ENCODE measurements around the gene SLC9A6. TPM values are rescaled to one million over a fixed set of nuclear protein-coding genes. Genes with fewer than 3 reads are reported as not detected.
A peak's percentile ranks its signal among the peaks of the same experiment; 100 is the strongest.

The SLC9A6 gene
- total and polyA plus RNA-seq, 2 donors (not counting 1 experiment from before 2014, with no cell fraction given) = 22.2 to 30.4 TPM

- peak overlapping the region; percentile 85 for H3K27ac ChIP-seq (ENCODE audit: insufficient read depth, low read length)
- H3K27me3 ChIP-seq (ENCODE audit: control insufficient read depth, insufficient read depth, low read length) = no peaks in the 10 kb centered on the region
- peak overlapping the region; percentile 13 to 40 (median 16) for H3K4me3 ChIP-seq (replicated peaks in 1 of 4; ENCODE audit: control extremely low read depth in 1 of 4, insufficient read depth in 1 of 4, low read depth in 3 of 4, low read length in 4 of 4)
- no peaks in the 10 kb centered on the region for H3K36me3 ChIP-seq (ENCODE audit: control insufficient read depth, insufficient read depth, low read length)
- no peaks in the 10 kb centered on the region for H3K79me2 ChIP-seq (ENCODE audit: control insufficient read depth, insufficient read depth, low read length)
- no peak overlapping the region for H2AFZ ChIP-seq (ENCODE audit: low read length)
- H3K9ac ChIP-seq (ENCODE audit: insufficient read depth, low read length) = peak overlapping the region; percentile 50
- H4K20me1 ChIP-seq (ENCODE audit: control insufficient read depth, extremely low read depth, insufficient read depth, low read length) = no peaks in the 10 kb centered on the region
- peaks cover 3% of the 10 kb centered on the region for H3K4me1 ChIP-seq (ENCODE audit: control insufficient read depth, extremely low read depth, insufficient read depth, low read length)
- H3K4me2 ChIP-seq (ENCODE audit: extremely low read depth, insufficient read depth, low read length) = peak overlapping the region; percentile 80
- peak; percentile 70 to 94 for DNase-seq (ENCODE audit: low read depth in 2 of 2)
- TF ChIP-seq CTCF (conservative IDR thresholded peaks at IDR 0.05 in 1 of 2, IDR thresholded peaks at IDR 0.05 in 1 of 2; ENCODE audit: low read depth in 1 of 2, low read length in 2 of 2) = no peak
- no peaks in the 10 kb centered on the region for H3K9me3 ChIP-seq (ENCODE audit: control insufficient read depth, insufficient read depth, low read depth, low read length)
Measured at GRCh38 chrX:136055651-136056221, 70.5 kb downstream of the SLC9A6 start.

GRCh38 chrX:136057567-136057966 is 72.3 kb downstream of the SLC9A6 start:
- H3K4me1 ChIP-seq (ENCODE audit: control insufficient read depth, extremely low read depth, insufficient read depth, low read length) = peaks cover 3% of the 10 kb centered on the region
- TF ChIP-seq EZH2 (IDR thresholded peaks at IDR 0.05; ENCODE audit: low read length, missing control alignments) = no peak
- no peaks in the 10 kb centered on the region for H3K27me3 ChIP-seq (ENCODE audit: control insufficient read depth, insufficient read depth, low read length)
- H3K27ac ChIP-seq (ENCODE audit: insufficient read depth, low read length) = no peak overlapping the region
- DNase-seq (ENCODE audit: low read depth in 2 of 2) = peak in 1 of 2 donors; percentile 40
- H3K4me3 ChIP-seq (replicated peaks in 1 of 4; ENCODE audit: control extremely low read depth in 1 of 4, insufficient read depth in 1 of 4, low read depth in 3 of 4, low read length in 4 of 4) = no peak overlapping the region
- H3K4me2 ChIP-seq (ENCODE audit: extremely low read depth, insufficient read depth, low read length) = no peak overlapping the region
- H3K9ac ChIP-seq (ENCODE audit: insufficient read depth, low read length) = no peak overlapping the region
- H3K36me3 ChIP-seq (ENCODE audit: control insufficient read depth, insufficient read depth, low read length) = no peaks in the 10 kb centered on the region
- no peaks in the 10 kb centered on the region for H4K20me1 ChIP-seq (ENCODE audit: control insufficient read depth, extremely low read depth, insufficient read depth, low read length)
- H3K9me3 ChIP-seq (ENCODE audit: control insufficient read depth, insufficient read depth, low read depth, low read length) = no peaks in the 10 kb centered on the region
- H2AFZ ChIP-seq (ENCODE audit: low read length) = no peak overlapping the region
- no peaks in the 10 kb centered on the region for H3K79me2 ChIP-seq (ENCODE audit: control insufficient read depth, insufficient read depth, low read length)

- Histone ChIP-seq H3K9me3 (ENCODE audit: control insufficient read depth, insufficient read depth, low read depth, low read length) (no peaks in the 10 kb centered on the region), H3K9ac (ENCODE audit: insufficient read depth, low read length) (no peak overlapping the region), H3K4me3 (replicated peaks in 1 of 4; ENCODE audit: control extremely low read depth in 1 of 4, insufficient read depth in 1 of 4, low read depth in 3 of 4, low read length in 4 of 4) (no peak overlapping the region), H3K27ac (ENCODE audit: insufficient read depth, low read length) (no peak overlapping the region), H3K27me3 (ENCODE audit: control insufficient read depth, insufficient read depth, low read length) (no peaks in the 10 kb centered on the region), H3K4me1 (ENCODE audit: control insufficient read depth, extremely low read depth, insufficient read depth, low read length) (peaks cover 5% of the 10 kb centered on the region), H3K36me3 (ENCODE audit: control insufficient read depth, insufficient read depth, low read length) (no peaks in the 10 kb centered on the region), H4K20me1 (ENCODE audit: control insufficient read depth, extremely low read depth, insufficient read depth, low read length) (no peaks in the 10 kb centered on the region), H3K79me2 (ENCODE audit: control insufficient read depth, insufficient read depth, low read length) (no peaks in the 10 kb centered on the region), H2AFZ (ENCODE audit: low read length) (no peak overlapping the region), H3K4me2 (ENCODE audit: extremely low read depth, insufficient read depth, low read length) (no peak overlapping the region)
- TF ChIP-seq EZH2 (IDR thresholded peaks at IDR 0.05; ENCODE audit: low read length, missing control alignments) (no peak), CTCF (conservative IDR thresholded peaks at IDR 0.05 in 1 of 2, IDR thresholded peaks at IDR 0.05 in 1 of 2; ENCODE audit: low read depth in 1 of 2, low read length in 2 of 2) (no peak)
- no peak for DNase-seq (ENCODE audit: low read depth in 2 of 2)
Measured at GRCh38 chrX:136059350-136059749, 74.1 kb downstream of the SLC9A6 start.

Data from fibroblast of lung (primary cell).